Measurements from ENCODE around the gene FGF14.

GRCh38 chr13:102310691-102311418 is 91.0 kb downstream of the FGF14 start:
- TF ChIP-seq CTCF (conservative IDR thresholded peaks at IDR 0.05; ENCODE audit: low read length) (no peak), EZH2phosphoT487 (IDR thresholded peaks at IDR 0.05; ENCODE audit: borderline replicate concordance, low read depth, low read length) (no peak)
